Embryonic facial prominence (tissue), 1 donor: Measurements from ENCODE around the gene STAG1.
"Not testable (repeated sequence)": the region's sequence is repeated elsewhere in the genome, so short reads cannot be mapped to it uniquely, and the experiment has no call there.

ENCODE experiments used
- DNase-seq: peaks from one replicate; pipeline ENCODE4 v3.0.0-alpha.2; 2016; ENCODE audit errors: extremely low spot score

The STAG1 gene

DNA sequence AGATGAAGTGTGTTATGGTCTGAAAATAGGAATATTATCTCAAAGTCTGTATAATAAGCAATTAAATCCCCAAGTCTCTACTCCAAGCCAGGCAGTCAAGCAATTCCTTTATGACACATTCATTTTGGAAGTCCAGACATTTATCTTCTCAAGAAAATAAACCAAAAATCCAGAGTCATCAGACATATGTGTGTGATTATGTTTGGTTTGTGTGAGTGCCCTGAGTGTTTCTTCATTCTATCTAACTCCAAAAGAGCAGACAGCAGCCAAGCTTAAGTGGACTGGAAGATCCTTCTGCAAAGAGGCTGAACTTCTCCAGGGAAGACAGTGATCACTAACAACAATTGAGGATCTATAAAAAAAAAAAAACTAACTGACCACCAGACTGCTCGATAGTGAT is 239.8 kb downstream of the STAG1 start:
- DNase-seq: no peak

DNA sequence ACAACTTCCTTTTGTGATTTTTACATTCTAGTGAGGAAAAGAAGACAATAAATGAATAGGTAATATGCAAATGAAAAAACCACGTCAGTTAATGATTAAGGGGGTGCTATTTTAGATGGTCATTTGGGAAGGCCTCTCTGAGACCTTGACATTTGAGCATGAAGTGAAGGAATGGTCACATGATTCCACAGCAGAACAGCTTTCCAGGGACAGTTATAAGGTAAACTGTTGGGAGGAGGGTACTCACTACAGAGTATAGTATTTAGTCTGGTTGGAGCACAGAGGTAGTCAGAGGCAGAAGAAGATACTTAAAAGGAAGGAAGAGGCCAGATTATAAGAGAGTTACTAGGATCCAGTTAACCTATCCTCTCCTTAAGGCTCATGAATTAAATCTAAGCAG is 246.5 kb downstream of the STAG1 start:
- DNase-seq: no peak

DNA sequence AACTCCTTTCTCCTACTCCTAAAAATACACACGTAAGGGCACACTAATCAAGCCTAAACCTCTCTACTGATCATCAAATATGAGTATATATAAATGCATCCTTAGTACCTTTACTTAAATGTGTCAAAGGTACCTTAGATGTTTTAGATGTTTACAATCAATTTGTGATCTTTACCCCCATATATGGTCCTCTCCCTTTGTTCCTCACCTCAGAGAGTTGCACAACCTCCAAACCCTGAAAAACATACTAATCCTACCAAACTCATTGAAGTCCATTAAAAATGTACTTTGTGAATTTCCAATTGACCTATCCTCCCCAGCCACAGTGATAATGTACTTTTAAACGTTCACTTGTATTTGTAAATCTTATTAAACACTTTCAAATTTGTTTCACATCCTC is 249.1 kb downstream of the STAG1 start:
- DNase-seq: no peak

DNA sequence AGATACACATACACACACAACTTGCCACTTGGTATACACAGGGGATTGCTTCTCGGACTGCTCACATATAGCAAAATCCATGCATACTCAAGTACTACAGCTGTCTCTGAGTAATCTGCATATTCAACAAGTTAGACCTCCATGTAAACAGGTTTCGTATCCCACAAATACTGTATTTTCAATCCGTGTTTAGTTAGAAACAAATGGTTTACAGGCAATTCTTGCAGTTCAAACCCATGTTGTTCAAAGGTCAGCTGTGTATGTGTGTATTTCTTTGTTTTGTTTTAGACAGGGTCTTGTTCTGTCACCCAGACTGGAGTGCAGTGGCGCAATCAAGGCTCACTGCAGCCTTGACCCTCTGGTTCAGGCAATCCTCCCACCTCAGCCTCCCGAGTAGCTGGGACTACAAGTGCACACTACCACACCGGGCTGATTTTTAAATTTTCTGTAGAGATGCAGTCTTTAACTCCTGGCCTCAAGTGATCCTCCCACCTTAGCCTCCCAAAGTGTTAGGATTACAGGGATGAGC is 253.2 kb downstream of the STAG1 start:
- no peak for DNase-seq

DNA sequence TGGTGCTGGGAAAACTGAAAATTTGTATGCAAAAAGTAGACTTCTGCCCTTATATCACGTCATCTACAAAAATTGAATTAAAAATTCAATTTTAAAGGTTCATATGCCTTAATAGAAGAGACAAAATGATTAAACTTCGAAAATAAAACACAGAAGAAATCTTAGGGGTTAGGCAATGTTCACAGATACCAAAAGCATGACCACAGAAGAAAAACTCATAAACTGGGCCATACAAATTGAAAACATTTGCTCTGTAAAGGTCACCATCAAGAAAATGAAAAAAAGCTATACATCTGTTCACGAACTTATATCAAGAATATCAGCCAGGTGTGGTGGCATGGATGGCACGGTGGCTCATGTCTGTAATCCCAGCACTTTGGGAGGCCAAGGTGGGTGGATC is 257.0 kb downstream of the STAG1 start:
- DNase-seq: no peak

DNA sequence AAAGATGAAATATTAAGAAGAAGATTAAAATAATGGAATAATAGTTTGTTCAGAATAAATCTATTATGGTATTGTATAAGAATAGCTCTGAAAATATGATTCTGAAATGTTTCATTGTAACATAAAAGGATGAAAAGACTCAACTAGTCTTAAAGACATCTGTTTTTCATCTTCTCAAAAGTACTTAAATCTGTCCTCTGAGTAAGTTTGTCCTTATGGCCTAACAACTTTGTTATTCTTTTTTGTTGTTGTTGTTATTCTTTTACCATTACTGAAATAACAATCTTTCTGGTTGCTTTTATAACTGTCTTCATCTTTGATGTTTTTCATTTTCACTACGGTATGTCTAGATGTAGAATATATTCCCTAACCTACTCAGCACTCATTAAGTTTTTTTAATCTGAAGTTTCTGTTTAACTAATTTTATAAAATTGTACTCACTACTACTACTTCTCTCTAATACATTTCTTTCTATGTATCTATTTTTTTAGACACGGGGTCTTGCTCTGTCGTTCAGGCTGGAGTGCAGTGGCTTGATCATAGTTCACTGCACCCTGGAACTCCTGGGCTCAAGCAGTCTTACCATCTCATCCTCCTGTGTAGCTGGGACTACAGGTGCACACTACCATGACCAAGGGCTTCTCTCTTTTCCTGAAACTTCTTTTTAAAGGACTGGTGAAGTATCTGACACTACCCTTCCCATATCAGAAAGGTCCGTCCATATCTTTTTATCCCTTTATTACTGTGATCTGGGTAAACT is 261.4 kb downstream of the STAG1 start:
- DNase-seq: no peak

DNA sequence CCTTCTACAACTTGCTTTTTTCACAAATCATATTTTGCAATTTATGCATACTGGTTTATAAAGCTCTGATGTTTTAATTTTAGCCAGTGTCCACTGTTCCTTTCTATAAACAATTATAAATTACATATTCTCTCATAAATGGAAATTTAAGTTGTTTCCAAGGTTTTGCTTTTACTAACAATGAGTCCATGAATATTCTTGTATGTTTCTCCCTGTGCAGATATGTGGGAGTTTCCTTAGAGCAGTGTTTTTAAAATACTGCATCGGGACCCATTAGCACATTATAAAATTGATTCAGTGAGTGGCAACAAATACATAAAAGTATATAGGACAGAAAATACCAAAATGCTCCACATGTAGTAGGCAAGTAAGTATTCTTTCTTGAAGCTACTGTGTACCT is 266.4 kb downstream of the STAG1 start:
- no peak for DNase-seq

DNA sequence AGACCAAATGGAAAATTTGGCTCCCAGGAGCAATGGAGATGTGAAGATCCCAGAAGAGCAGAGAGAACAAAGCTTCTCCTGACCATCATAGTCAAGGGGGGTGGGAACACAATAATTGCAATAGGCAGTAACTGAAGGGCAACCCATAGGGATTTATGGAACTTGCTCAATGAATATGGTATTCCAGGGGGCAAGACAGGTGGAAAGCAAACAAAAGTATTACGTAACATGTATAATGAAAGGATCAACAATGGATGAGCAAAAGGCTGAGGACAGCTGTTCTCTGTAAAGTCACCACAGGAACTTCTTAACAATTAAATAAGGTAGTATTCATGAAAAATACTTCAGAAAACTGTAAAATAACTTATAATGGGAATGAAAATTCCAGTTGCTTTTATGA is 275.9 kb downstream of the STAG1 start:
- DNase-seq: no peak

DNA sequence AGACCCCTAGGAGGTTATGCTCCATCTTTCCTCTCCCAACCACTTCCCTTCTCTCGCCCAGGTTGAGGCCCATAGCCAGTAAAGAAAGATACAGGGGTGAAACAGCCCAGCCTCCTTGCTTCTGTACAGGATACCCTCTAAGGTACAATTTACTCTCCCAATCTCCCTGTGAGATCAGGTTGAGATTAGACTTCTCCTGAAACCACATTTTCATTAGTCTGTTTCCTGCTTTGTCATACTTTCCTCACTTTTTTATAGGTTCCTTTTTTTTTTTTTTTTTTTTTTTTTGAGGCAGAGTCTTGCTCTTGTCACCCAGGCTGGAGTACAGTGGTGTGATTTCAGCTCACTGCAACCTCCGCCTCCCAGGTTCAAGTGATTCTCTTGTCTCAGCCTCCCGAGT is 277.3 kb downstream of the STAG1 start:
- DNase-seq: not testable (repeated sequence)

DNA sequence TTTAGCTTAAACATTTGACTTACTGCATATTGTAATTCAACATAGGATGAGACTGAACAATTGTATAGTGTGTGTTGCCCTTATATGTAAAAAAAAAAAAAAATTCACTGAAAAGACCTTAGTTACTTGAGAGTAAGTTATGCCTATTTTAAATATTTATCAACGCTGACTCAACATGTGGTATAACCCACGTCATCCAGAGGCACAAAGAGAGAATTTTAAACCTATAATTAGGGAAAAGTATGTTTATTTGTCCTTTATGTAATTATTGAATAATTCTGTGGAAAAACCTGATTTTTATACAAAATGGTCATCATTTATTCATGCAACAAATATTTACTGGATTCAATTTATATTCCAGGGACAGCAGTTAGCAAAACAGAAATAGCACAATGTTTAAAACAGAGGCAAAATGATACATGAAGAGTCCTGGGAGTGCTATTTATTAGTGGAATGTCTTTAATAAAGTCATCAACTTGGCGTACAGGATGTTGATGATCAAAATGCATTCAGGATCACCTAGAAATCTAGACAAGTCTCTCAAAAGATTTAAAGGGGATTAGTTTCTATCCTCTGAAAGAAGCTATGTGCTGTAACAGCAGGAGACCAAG is 278.4 kb downstream of the STAG1 start:
- DNase-seq: no peak

DNA sequence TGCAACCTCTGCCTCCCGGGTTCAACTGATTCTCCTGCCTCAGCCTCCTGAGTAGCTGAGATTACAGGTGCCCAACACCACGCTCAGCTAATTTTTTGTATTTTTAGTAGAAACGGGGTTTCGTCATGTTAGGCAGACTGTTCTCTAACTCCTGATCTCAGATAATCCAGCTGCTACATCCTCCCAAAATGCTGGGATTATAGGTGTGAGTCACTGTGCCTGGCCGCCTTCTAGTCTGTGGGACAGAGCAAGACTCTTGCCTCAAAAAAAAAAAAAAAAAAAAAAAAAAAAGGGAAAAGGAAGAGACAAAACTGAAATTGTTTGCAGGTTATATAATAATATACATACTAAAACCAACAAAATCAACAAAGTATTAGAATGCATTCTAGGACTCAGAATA is 286.9 kb downstream of the STAG1 start:
- DNase-seq: no peak

DNA sequence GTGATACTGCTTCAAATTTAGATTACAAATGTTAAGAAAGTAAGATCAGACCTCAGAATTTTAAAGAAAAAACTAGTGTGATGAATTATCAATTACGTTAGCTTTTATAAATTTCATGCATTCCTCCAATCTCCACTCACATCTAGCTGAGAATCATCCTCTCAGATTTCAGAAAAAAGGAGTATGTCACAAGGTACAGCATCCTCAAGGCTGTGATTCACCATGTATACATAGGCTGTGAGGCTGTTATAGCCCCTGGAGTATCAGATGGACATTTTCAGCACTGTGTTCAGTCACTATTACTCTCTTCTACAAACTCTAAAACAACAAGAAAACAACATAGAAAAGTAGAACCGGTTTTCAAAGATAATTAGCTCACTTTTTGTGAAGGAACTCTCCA is 287.7 kb downstream of the STAG1 start:
- DNase-seq: no peak

DNA sequence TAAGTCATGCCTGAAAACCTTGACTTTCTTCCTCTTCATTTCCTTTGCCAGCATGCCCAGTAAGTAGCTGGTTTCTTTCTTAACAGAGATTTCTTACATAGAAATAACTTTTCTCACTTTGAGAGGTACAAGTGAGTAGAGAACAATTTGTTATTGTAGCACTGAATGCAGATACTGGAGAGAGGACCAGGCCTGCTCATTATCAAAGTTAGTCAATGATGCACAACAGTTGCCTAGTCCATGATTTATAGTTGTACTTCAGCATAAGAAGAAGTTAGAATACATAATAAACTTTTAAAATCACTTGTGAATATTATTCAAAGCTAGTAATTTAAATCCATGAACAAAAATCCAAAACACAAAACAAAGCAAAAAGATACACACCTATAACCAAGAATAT is 289.0 kb downstream of the STAG1 start:
- DNase-seq: no peak

DNA sequence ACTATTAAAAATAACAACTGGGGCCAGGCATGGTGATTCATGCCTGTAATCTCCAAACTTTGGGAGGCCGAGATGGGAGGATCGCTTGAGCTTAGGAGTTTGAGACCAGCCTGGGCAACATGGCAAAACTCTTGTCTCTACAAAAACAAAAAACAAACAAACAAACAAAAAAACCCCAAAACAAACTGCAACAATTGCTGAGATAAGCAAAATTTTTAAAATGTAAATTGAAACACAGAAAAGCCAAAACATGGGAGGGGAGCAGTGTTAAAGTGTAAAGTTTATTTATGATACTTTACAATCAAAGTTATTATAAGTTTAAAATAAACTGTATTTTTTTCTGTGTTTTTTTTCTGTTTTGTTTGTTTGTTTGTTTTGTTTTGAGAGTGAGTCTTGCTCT is 294.4 kb downstream of the STAG1 start:
- no peak for DNase-seq

DNA sequence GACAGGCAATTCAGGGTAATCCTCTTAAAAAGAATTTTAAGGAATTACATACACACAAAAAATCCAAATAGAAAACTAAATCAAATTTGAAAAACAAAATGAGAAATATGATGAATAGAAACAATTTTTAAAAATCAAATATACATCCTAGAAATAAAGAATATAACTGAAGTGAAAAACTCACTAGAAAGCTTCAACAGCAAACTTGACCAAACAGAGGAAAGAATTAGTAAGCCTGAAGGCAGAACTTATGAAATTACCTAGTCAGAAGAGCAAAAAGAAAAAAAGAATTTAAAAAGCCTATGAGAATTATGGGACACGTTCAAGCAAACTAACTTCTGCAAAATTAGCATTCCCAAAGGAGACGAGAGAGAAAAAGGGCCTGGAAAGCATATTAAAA is 296.0 kb downstream of the STAG1 start:
- no peak for DNase-seq

DNA sequence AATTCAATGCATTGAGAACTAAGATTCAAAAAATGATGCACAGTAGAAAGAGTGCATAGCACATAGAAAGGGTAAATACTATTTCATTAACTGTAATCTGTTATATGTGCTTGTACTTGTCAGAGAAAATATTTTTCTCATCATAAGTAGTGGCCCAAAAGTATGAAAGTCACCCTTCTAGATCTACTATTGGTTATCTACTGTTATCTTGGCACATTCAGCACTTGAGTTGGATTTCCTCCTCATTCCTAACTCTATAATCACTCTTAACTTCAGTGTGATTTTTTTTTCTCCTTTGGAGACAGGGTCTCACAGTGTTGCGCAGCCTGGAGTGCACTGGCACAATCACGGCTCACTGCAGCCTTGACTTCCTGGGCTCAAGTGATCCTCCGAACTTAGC is 307.6 kb downstream of the STAG1 start:
- DNase-seq: no peak

DNA sequence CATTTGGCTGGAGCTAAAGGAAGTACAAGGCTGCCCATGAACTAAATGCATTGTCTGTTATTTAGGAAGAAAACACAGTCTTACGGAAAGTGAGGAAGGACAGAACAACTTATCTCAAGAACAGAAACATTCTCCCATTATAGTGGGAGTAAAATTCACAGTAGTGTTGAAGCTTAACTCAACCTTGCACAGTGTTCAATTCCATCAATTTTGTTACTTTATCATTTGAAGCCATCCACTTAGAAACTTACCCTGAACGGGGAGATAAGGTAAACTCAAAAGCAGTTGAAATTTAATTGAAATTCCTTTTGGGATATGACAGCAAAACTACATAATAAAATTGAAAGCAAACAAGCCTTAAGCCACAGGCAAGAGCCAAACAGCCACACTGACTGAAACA is 315.1 kb downstream of the STAG1 start:
- DNase-seq: no peak

DNA sequence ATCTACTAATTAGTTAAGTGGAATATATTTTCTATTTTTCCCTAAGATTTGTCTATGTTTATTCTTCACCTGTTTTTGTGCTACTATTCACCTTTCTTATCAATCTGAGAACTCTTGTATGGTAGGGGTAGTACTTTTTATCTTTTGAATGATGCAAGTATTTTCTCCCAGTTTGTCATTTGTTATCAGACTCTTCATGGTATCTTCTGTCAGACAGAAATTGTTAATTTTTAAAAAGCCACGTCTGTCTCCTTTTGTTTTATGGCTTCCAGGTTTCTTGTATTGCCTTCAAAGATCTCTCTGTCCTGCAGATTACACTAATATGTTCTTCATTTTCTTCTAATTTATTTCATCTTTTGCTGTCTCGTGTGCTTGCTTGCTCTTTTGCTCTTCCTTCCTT is 317.7 kb downstream of the STAG1 start:
- DNase-seq: no peak

DNA sequence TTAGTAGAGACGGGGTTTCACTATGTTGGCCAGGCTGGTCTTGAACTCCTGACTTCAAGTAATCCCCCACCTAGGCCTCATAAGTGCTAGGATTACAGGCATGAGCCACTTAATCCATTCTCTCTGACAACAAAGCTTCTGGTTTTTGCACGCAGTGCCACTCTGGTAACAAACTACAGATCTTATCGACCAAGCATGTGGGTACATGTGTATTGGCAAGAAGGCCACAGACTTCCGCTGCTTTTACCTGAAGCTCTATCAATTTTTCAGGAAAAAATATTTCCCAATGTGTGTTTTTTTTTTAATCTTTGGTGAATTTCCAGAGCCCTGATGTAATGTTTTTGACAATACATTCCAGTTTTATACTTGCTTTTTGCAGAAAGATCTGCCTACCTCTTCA is 319.5 kb downstream of the STAG1 start:
- DNase-seq: no peak

DNA sequence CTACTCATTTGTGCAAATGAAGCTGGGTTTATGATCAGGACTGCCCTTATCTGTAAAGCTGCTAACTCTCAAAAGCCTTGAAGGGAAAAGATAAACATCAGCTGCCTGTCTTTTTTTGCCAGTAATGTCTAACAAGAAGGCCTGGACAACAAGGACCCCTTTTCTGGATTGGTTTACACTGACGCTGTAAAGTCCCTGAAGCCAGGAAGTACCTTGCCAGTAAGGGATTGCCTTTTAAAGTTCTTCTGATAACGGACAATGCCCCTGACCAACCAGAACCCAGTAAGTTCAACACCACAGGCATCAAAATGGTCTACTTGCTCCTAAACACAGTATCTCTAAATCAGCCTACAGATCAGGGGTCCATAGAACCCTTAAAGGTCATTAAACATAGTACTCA is 324.0 kb downstream of the STAG1 start:
- no peak for DNase-seq

DNA sequence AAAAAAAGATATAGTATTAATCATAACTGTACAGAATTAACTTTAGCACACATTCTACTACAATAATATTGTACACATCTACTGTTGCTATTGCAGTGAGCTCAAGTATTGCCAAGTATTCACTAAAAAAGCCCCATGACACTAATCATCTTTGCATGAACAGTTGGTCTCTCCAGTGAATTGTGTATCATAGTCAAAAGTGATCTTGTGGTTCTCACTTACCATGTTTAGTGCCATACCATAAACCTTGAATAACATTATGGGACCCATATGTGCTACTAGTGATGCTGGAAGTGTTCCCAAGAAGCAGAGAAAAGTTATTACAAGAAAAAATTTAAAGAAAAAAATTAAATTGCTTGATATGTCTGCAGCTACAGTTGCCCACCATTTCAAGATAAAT is 324.9 kb downstream of the STAG1 start:
- DNase-seq: no peak

DNA sequence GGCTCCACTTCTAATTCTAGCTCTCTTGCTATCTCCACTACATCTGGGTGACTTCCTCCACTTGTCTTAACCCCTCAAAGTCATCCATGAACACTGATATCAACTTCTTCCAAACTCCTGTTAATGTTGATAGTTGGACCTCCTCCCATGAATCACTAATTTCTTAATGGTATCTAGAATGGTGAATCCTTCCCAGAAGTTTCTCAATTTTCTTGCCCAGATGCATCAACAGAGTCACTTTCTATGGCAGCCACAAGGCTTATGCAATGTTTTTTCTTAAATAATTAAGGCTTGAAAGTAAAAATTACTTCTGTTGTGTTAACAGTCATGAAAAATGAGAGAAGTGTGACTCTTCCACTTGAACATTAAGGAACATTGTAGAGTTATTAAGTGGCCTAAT is 337.7 kb downstream of the STAG1 start:
- no peak for DNase-seq

DNA sequence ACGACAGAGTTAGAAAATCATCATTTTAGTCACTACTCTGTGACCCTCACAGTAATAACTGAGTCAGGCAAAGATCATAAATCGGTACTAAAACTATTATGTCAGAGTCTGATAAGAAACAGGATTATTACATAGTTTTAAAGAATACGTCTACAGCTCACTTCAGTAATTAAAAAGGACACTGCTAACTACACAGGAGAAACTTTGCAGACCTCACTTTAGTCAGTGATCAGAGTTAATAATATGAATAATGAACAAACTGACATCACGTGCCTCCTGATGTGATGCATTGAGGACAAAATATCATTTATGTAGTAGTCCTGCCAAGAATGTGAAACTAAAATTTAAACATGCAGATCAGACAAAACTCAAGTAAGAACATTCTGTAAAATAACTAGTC is 339.9 kb downstream of the STAG1 start:
- no peak for DNase-seq

DNA sequence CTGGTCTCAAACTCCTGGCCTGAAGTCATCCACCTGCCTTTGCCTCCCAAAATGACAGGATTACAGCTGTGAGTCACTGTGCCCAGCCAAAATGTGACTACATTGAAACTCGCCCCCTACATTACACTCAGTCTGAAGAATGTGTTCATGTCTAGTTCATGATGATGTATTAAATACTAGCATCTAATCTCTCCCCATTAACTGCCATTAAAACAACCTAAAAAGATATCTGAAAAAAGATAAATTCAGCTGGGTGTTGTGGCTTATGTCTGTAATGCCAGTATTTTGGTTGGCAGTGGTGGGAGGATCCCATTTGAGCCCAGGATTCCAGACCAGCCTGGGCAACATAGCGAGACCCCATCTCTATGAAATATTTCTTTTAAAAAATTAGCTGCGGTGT is 342.6 kb downstream of the STAG1 start:
- DNase-seq: no peak
